Measurements from ENCODE around the gene CACNA1S. TPM values are rescaled to one million over a fixed set of nuclear protein-coding genes. Genes with fewer than 3 reads are reported as not detected.
A peak's percentile ranks its signal among the peaks of the same experiment; 100 is the strongest.

Gene CACNA1S
- total and polyA plus RNA-seq, 8 donors: under 0.01 TPM; not detected in 7

DNA sequence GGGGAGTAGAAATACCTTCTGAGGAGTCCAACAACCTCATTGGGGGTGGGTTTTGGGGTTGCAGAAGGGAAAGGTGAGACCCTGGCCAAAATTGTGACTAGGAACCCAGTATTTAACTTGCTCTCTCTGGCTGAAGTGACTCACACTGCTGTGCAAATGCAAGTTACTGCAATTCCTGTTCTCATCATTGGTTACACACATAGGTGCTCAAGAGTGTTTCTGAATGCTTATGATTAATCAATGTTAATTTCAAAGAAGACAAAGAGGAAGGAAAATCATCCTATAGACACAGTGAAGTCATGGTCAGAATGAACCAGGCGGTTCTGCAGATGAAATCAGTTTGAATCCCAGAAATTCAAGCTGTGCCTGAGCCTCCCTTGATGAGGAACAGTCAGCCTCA, 11.6 kb upstream of the CACNA1S start:
- intact Hi-C loops (cut with DNase I): no loop called here

DNA sequence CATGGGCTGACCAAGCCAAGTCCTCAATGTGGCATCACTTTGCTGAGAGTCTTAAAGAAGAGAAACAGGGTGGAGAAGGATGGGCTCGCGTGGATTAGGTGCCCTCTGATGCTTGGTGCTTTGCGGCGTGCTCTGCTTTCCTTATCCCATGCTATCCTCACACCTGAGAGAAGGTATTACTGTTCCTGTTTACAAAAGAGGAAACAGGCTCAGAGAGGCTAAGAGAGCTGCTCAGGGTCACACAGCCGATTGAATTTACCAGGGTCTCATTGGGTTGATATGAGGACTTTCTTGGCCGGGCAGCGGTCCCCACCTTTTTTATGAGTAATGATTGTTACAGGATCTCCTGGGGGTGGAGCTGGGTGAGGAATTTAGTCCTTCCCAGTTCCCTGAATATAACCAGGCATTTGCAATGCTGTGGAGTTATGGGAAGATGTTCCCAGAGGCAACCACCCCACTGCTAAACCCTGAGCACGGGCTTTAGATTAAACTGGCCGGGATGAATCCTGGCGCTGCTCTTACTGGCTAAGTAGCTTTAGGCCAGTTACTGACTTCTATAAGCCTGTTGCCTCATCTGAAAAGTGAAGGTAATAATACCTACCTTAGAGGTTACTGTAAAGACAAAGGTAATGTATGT, 10.2 kb upstream of the CACNA1S start:
- no peak overlapping the region for H3K4me3 ChIP-seq

More for the DNA sequence above, 11.6 kb upstream of the CACNA1S start:
- H3K27ac ChIP-seq: peak overlapping the region in 3 of 4 donors; percentile 76 to 79 (median 78)
- H3K4me3 ChIP-seq: no peak overlapping the region
- no peak for DNase-seq
- 93 to 95% methylated on average over 1 of the region's 1 CpG for WGBS, 2 donors
- TF ChIP-seq, protein P1, sequence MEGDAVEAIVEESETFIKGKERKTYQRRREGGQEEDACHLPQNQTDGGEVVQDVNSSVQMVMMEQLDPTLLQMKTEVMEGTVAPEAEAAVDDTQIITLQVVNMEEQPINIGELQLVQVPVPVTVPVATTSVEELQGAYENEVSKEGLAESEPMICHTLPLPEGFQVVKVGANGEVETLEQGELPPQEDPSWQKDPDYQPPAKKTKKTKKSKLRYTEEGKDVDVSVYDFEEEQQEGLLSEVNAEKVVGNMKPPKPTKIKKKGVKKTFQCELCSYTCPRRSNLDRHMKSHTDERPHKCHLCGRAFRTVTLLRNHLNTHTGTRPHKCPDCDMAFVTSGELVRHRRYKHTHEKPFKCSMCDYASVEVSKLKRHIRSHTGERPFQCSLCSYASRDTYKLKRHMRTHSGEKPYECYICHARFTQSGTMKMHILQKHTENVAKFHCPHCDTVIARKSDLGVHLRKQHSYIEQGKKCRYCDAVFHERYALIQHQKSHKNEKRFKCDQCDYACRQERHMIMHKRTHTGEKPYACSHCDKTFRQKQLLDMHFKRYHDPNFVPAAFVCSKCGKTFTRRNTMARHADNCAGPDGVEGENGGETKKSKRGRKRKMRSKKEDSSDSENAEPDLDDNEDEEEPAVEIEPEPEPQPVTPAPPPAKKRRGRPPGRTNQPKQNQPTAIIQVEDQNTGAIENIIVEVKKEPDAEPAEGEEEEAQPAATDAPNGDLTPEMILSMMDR (IDR thresholded peaks at IDR 0.05): no peak
- no peaks in the 10 kb centered on the region for H3K27me3 ChIP-seq
- peaks cover 22 to 29% (median 29%) of the 10 kb centered on the region in 3 donors for H3K4me1 ChIP-seq
- FAIRE-seq: no peak
- no peak for ATAC-seq
- H3K9me3 ChIP-seq: no peaks in the 10 kb centered on the region
- no peaks in the 10 kb centered on the region for H3K36me3 ChIP-seq

DNA sequence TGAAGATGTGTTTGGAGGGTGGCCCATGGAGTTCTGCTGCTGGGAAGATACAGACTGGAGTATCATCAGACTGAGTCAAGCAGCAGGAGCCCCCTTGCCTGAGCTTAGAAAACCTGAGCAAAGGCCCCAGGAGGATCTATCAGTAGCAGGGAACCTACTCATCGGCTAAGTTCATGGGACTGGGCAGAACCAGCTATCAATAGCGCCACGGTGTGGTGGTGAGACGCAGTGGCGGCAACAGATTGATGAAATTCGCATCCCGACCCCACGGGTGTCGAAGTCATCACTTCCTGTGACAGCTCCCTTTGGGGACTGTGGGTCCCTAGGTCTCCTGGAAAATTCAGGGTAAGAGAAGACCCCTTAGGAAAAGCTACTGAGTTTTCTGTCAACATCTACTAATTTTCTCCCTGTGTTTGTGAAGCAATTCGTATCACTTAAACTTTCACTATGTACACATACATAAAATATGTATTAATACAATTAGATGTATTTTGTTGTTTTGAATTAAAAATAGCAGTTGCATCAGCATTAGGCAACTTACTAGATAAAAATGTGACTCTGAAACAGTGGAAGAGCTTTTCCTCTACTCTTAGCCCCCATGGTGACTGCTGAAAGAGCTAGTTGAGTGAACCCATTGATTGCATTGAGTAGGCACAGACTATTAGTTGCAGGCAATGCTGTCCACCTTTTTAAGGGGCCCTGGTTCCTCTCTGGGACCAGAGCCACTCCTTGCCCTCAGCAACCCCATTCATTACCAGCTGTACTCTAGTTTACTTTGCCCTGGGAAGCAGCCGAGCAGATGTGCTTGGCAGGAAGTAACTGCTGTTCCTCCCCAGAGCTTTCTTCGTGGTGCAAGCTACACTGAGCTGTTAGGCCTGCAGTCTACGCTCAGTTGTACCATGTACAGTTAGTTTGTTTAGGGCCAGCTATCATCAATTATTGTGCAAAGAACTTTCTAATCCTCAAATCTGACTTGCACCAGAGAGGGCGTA, 7.3 kb upstream of the CACNA1S start:
- FAIRE-seq: no peak
- 52 to 54% methylated on average over 14 of the region's 14 CpGs for WGBS, 2 donors
- peaks cover 7 to 12% (median 10%) of the 10 kb centered on the region in 3 donors for H3K4me1 ChIP-seq
- H3K27me3 ChIP-seq: no peaks in the 10 kb centered on the region
- H3K27ac ChIP-seq: no peak overlapping the region
- H3K9me3 ChIP-seq: no peaks in the 10 kb centered on the region
- intact Hi-C loops (cut with DNase I): loop anchor here in 1 of 3 donors (10.0 kb wide), 1 partner anchor 145 kb away; no protein-coding TSS in a partner anchor
- ATAC-seq: peak in 1 of 4 donors; percentile 10
- no peaks in the 10 kb centered on the region for H3K36me3 ChIP-seq
- H3K4me3 ChIP-seq: no peak overlapping the region
- peak in 1 of 6 donors; percentile 42 for DNase-seq
- TF ChIP-seq, protein P1 (IDR thresholded peaks at IDR 0.05): peak in 2 of 4 donors; percentile 23 to 27

More for the DNA sequence above, 10.2 kb upstream of the CACNA1S start:
- intact Hi-C loops (cut with DNase I): no loop called here
- Histone ChIP-seq H3K9me3 (no peaks in the 10 kb centered on the region), H3K27me3 (no peaks in the 10 kb centered on the region), H3K27ac (no peak overlapping the region), H3K36me3 (no peaks in the 10 kb centered on the region), H3K4me1 (peaks cover 22 to 29% (median 29%) of the 10 kb centered on the region in 3 donors)
- TF ChIP-seq, protein P1 (IDR thresholded peaks at IDR 0.05): no peak
- no peak for ATAC-seq
- FAIRE-seq: no peak
- WGBS, 2 donors: 83 to 92% methylated on average over 10 of the region's 10 CpGs
- no peak for DNase-seq

DNA sequence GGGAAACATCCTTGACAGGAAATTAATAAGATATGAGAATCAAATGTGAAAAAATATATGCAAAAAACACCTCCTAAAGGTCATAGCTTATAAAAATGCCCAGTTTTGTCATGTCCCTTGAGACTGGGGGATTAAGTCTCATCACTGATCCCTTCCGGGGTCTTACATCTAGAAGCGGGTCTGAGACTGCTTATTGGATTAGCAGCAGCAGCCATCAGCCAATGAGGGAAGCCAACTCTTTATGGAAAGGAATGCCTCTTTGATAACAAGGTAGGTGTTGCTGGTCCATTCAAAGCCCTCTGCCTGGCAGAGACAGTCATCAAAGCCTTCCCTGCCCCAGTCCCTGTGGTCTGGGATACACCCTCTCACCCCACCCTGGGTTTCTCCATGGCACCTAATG, 3.9 kb upstream of the CACNA1S start:
- Histone ChIP-seq H3K4me3 (no peak overlapping the region), H3K27me3 (no peaks in the 10 kb centered on the region), H3K4me1 (peaks cover 0 to 6% (median 2%) of the 10 kb centered on the region in 3 donors), H3K36me3 (no peaks in the 10 kb centered on the region), H3K9me3 (no peaks in the 10 kb centered on the region), H3K27ac (no peak overlapping the region)
- no peak for DNase-seq
- intact Hi-C loops (cut with DNase I): loop anchor here in 1 of 3 donors (10.0 kb wide), 1 partner anchor 141 kb away; no protein-coding TSS in a partner anchor
- 96 to 100% methylated on average over 2 of the region's 2 CpGs for WGBS, 2 donors
- FAIRE-seq: no peak
- ATAC-seq: no peak
- TF ChIP-seq, protein P1 (IDR thresholded peaks at IDR 0.05): no peak

All from pancreas (tissue), 10 donors.